ENCODE measurements around the gene EFNB2.
A peak's percentile ranks its signal among the peaks of the same experiment; 100 is the strongest.

Gene EFNB2

GRCh38 chr13:106529415-106530170 is 5.9 kb downstream of the EFNB2 start:
- DNase-seq, result no peak
- intact Hi-C loops (cut with DNase I), result loop anchor here (1.0 to 10.0 kb wide), 4 partner anchors 16 to 1115 kb away; no protein-coding TSS in a partner anchor

GRCh38 chr13:106528718-106529414 is 6.6 kb downstream of the EFNB2 start:
- intact Hi-C loops (cut with DNase I), result loop anchor here (1.0 kb wide), 1 partner anchor 16 kb away; no protein-coding TSS in a partner anchor
- no peak for DNase-seq

- intact Hi-C loops (cut with DNase I), result no loop called here
- DNase-seq, result no peak
These were observed 7.6 kb downstream of the EFNB2 start for GRCh38 chr13:106527826-106528225.

GRCh38 chr13:106527445-106527801 is 8.0 kb downstream of the EFNB2 start:
- DNase-seq, result no peak
- intact Hi-C loops (cut with DNase I), result no loop called here

- DNase-seq, result no peak
- intact Hi-C loops (cut with DNase I), result no loop called here
These were observed 8.6 kb downstream of the EFNB2 start for GRCh38 chr13:106526738-106527444.

GRCh38 chr13:106525865-106526264 is 9.6 kb downstream of the EFNB2 start:
- DNase-seq, result no peak
- intact Hi-C loops (cut with DNase I), result no loop called here

GRCh38 chr13:106524108-106524507 is 11.4 kb downstream of the EFNB2 start:
- no peak for DNase-seq
- intact Hi-C loops (cut with DNase I), result no loop called here

- intact Hi-C loops (cut with DNase I), result no loop called here
- peak in 5 of 42 donors; percentile 53 to 66 (median 55) for DNase-seq
These were observed 11.9 kb downstream of the EFNB2 start for GRCh38 chr13:106523576-106523975.

- no peak for DNase-seq
- intact Hi-C loops (cut with DNase I), result no loop called here
These were observed 12.4 kb downstream of the EFNB2 start for GRCh38 chr13:106522898-106523525.

- DNase-seq, result no peak
- intact Hi-C loops (cut with DNase I), result no loop called here
These were observed 13.3 kb downstream of the EFNB2 start for GRCh38 chr13:106522112-106522705.

- no peak for DNase-seq
- intact Hi-C loops (cut with DNase I), result no loop called here
These were observed 14.2 kb downstream of the EFNB2 start for GRCh38 chr13:106521095-106521799.

- no peak for DNase-seq
- intact Hi-C loops (cut with DNase I), result no loop called here
These were observed 15.0 kb downstream of the EFNB2 start for GRCh38 chr13:106520251-106521054.

GRCh38 chr13:106518512-106518911 is 16.9 kb downstream of the EFNB2 start:
- no peak for DNase-seq
- intact Hi-C loops (cut with DNase I), result no loop called here

- intact Hi-C loops (cut with DNase I), result no loop called here
- DNase-seq, result no peak
These were observed 18.2 kb downstream of the EFNB2 start for GRCh38 chr13:106517109-106517847.

- no peak for DNase-seq
- intact Hi-C loops (cut with DNase I), result no loop called here
These were observed 19.7 kb downstream of the EFNB2 start for GRCh38 chr13:106515635-106516254.

- intact Hi-C loops (cut with DNase I), result no loop called here
These were observed 20.4 kb downstream of the EFNB2 start for GRCh38 chr13:106514928-106515634.

More at GRCh38 chr13:106514928-106515634, 20.4 kb downstream of the EFNB2 start:
- DNase-seq, result no peak
